HepG2 (cell line): Measurements from ENCODE around the gene NUBP2. TPM values are rescaled to one million over a fixed set of nuclear protein-coding genes. Genes with fewer than 3 reads are reported as not detected.
A peak's percentile ranks its signal among the peaks of the same experiment; 100 is the strongest.

Source experiments
- AGO2 ChIP-seq: fragments of 200-400 bp; formaldehyde crosslinking; optimal IDR thresholded peaks from 2 replicates; pipeline ENCODE3; 2017; ENCODE audit warnings: mild to moderate bottlenecking, low read depth, low read length, moderate library complexity
- CBX2 ChIP-seq, 2 experiments: fragments of 200-600 bp in 1 of 2; sonication (generic); formaldehyde crosslinking in 1 of 2; IDR thresholded peaks; 2 replicates each; pipeline versions ENCODE4 v1.7.0 to v1.8.1; 2018 to 2022; ENCODE audit warnings: low read depth in 2 of 2, low read length in 1 of 2, mild to moderate bottlenecking in 1 of 2, missing genetic modification reagents in 1 of 2
- DRAP1 ChIP-seq: IDR thresholded peaks from 2 replicates; pipeline ENCODE4 v1.6.1; 2016; ENCODE audit warnings: missing genetic modification reagents, missing compliant biosample characterization
- GATA4 ChIP-seq: sonication (generic); IDR thresholded peaks from 2 replicates; pipeline ENCODE4 v1.6.1; 2016; ENCODE audit warnings: antibody characterized with exemption, low read depth, borderline replicate concordance
- HDAC2 ChIP-seq: sonication (generic); formaldehyde crosslinking; IDR thresholded peaks from 2 replicates; pipeline ENCODE4 v1.4.0; 2020; ENCODE audit warnings: missing genetic modification reagents
- HES4 ChIP-seq: sonication (generic); formaldehyde crosslinking; IDR thresholded peaks from 2 replicates; pipeline ENCODE4 v1.9.0; 2021; ENCODE audit warnings: mild to moderate bottlenecking, missing genetic modification reagents, borderline replicate concordance
- HMGXB4 ChIP-seq, 2 experiments: sonication (generic) in 1 of 2; formaldehyde crosslinking in 1 of 2; IDR thresholded peaks; 2 replicates each; pipeline versions ENCODE4 v1.4.0 to v1.6.1; 2018 to 2020; ENCODE audit warnings: missing genetic modification reagents in 2 of 2, borderline replicate concordance in 1 of 2, low read depth in 1 of 2, mild to moderate bottlenecking in 1 of 2, missing biosample characterization in 1 of 2
- HNF1B ChIP-seq: sonication (generic); formaldehyde crosslinking; IDR thresholded peaks from 2 replicates; pipeline ENCODE4 v1.5.1; 2020; ENCODE audit warnings: mild to moderate bottlenecking, moderate library complexity, missing genetic modification reagents
- IRF2 ChIP-seq: IDR thresholded peaks from 2 replicates; pipeline ENCODE4 v1.6.1; 2018; ENCODE audit warnings: missing genetic modification reagents, missing compliant biosample characterization
- MYPOP ChIP-seq: sonication (generic); formaldehyde crosslinking; IDR thresholded peaks from 2 replicates; pipeline ENCODE4 v1.8.1; 2023; ENCODE audit warnings: mild to moderate bottlenecking, moderate library complexity, missing genetic modification reagents
- RBFOX2 ChIP-seq: fragments of 200-400 bp; formaldehyde crosslinking; IDR thresholded peaks from 2 replicates; pipeline ENCODE4 v1.6.1; 2017; ENCODE audit warnings: low read depth, mild to moderate bottlenecking, low read length
- TFAP4 ChIP-seq: sonication (generic); IDR thresholded peaks from 2 replicates; pipeline ENCODE4 v1.6.1; 2016; ENCODE audit warnings: low read depth, borderline replicate concordance
- ZNF121 ChIP-seq: sonication (generic); formaldehyde crosslinking; IDR thresholded peaks from 2 replicates; pipeline ENCODE4 v1.5.0; 2020; ENCODE audit warnings: mild to moderate bottlenecking, missing genetic modification reagents
- ZNF326 ChIP-seq: sonication (generic); formaldehyde crosslinking; IDR thresholded peaks from 2 replicates; pipeline ENCODE4 v1.4.0; 2020; ENCODE audit warnings: missing genetic modification reagents, borderline replicate concordance
- ZNF629 ChIP-seq: sonication (generic); formaldehyde crosslinking; conservative IDR thresholded peaks from 2 replicates; pipeline ENCODE4 v1.5.0; 2020; ENCODE audit warnings: missing genetic modification reagents
- ZNF839 ChIP-seq: sonication (generic); formaldehyde crosslinking; IDR thresholded peaks from 2 replicates; pipeline ENCODE4 v1.4.0; 2020; ENCODE audit warnings: missing genetic modification reagents, mild to moderate bottlenecking, borderline replicate concordance
- polyA plus RNA-seq, 8 experiments: library from polyadenylated mRNA; depleted of rRNA in 3 of 8; stranded (reverse) in 7 of 8; unstranded in 1 of 8; fragments of >200 nt; fragmentation: Illumina TruSeq in 4 of 8; extraction: Trizol in 4 of 8; gene quantifications; 2 replicates each; pipeline versions ENCODE4 v1.2.1 to v1.2.3, GENCODE V29; 2011 to 2016; ENCODE audit warnings: low read depth in 4 of 8, missing spikeins in 1 of 8, mixed read lengths in 1 of 8; ENCODE audit not compliant: insufficient read depth in 1 of 8
- total RNA-seq, 5 experiments: library from RNA; depleted of rRNA; stranded (reverse); fragments of >200 nt; fragmentation: Illumina TruSeq; extraction: Trizol; gene quantifications; 2 replicates each; pipeline ENCODE4 v1.2.3, GENCODE V29; 2016; ENCODE audit warnings: low read depth in 1 of 5

The NUBP2 gene
- total and polyA plus RNA-seq, 2 of the 13 experiments (the other 11 are each of a cell fraction or from before 2014, with no cell fraction given) = 25.7 to 61.5 TPM

- TF ChIP-seq HNF1B (0 out of 2 replicates have a peak, but pooled peaks have one; percentile 44), RBFOX2 (0 out of 2 replicates have a peak, but pooled peaks have one; percentile 26), CBX2 (IDR thresholded peaks at IDR 0.05; ENCODE audit: low read depth, low read length) (no peak), CBX2 (CRISPR knock-in tag; IDR thresholded peaks at IDR 0.05; ENCODE audit: low read depth) (no peak), ZNF121 (CRISPR knock-in tag) (no peak), ZNF839 (CRISPR knock-in tag) (no peak), ZNF326 (CRISPR knock-in tag) (no peak), AGO2 (peak; percentile 32), TFAP4 (peak; percentile 92), HMGXB4 (CRISPR knock-in tag; IDR thresholded peaks at IDR 0.05; ENCODE audit: borderline replicate concordance in 1 of 2, low read depth in 1 of 2) (peak; percentile 81 to 86), DRAP1 (CRISPR knock-in tag) (no peak), ZNF629 (no peak), GATA4 (no peak), IRF2 (CRISPR knock-in tag) (peak; percentile 38; the same call in 1 of the 2 replicates), MYPOP (no peak), HES4 (CRISPR knock-in tag) (no peak), HDAC2 (CRISPR knock-in tag) (peak; percentile 52; the same call in 1 of the 2 replicates)
- TF ChIP-seq, all 625 proteins: peak for 73
Observed at GRCh38 chr16:1812732-1813163, 30.0 kb downstream of the NUBP2 start (continued).
